Measurements from ENCODE around the gene RETN.

RETN gene

GRCh38 chr19:7692417-7693088, 23.7 kb downstream of the RETN start:
- TF ChIP-seq CTCF (IDR thresholded peaks at IDR 0.05; ENCODE audit: low read depth, low read length), result no peak
- DNase-seq (ENCODE audit: extremely low read depth, low read depth), result no peak

DNA sequence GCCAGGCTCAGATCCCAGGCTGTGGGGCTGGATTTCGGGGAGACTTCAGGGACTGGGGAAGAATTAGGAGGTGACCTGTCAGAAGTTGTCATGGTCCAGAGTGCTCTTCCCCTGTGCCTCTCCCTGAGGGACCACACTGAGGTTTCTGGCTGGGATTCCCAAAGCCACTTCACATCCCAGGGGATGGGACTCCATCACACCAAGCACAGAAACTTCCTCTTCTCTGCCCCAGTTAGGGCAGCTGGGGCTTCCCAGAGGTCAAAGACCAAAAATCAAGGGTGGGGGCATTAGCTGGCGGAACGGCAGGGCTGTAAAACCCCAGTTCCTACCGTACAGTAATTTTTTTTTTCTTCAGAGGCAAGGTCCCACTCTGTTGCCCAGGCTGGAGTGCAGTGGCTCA, 25.6 kb downstream of the RETN start:
- no peak for TF ChIP-seq CTCF (IDR thresholded peaks at IDR 0.05; ENCODE audit: low read depth, low read length)
- no peak for DNase-seq (ENCODE audit: extremely low read depth, low read depth)

GRCh38 chr19:7697721-7698287, 29.0 kb downstream of the RETN start:
- DNase-seq (ENCODE audit: extremely low read depth, low read depth), result no peak
- no peak for TF ChIP-seq CTCF (IDR thresholded peaks at IDR 0.05; ENCODE audit: low read depth, low read length)

GRCh38 chr19:7698583-7698982, 29.7 kb downstream of the RETN start:
- no peak for TF ChIP-seq CTCF (IDR thresholded peaks at IDR 0.05; ENCODE audit: low read depth, low read length)
- DNase-seq (ENCODE audit: extremely low read depth, low read depth), result no peak

DNA sequence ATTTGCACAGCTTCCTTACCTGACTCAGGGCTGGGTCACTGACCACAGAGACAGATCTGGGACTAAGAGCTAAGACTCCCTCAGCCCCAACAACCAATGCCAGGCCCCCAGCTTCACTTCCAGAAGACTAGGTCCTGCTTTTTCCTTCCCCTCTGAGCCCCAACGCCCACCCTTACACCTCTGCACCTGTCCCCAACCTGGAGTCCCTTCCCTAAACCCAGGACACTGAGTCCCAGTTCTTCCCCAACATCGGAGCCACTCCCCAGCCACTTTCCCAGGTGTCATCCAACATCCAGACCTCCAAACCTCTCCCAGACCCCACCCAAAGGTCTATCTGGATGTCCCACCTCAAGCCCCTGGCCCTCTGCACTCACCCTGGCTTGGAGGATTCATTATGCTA, 30.2 kb downstream of the RETN start:
- no peak for DNase-seq (ENCODE audit: extremely low read depth, low read depth)
- no peak for TF ChIP-seq CTCF (IDR thresholded peaks at IDR 0.05; ENCODE audit: low read depth, low read length)

- no peak for TF ChIP-seq CTCF (IDR thresholded peaks at IDR 0.05; ENCODE audit: low read depth, low read length)
- DNase-seq (ENCODE audit: extremely low read depth, low read depth), result no peak
Measured at GRCh38 chr19:7699417-7700401, 30.9 kb downstream of the RETN start.

All from AG09319 (cell line).